OCI-LY3 (cell line): Measurements from ENCODE around the gene BPGM.
A peak's percentile ranks its signal among the peaks of the same experiment; 100 is the strongest.

Experiments used
- H2AFZ ChIP-seq: fragments of 200-600, 300-600 bp; shearing (Covaris generic); 2 replicates; pipeline ENCODE4 v1.6.0; 2014; ENCODE audit warnings: antibody characterized with exemption, low read depth, low read length
- H3K27ac ChIP-seq: fragments of 200-600, 300-600 bp; sonication (generic); 2 replicates; pipeline ENCODE4 v1.5.1; 2014; ENCODE audit warnings: mild to moderate bottlenecking, low read length, moderate library complexity, mixed read lengths
- H3K27me3 ChIP-seq: fragments of 200-600, 300-600 bp; sonication (generic); 2 replicates; pipeline ENCODE4 v1.6.1; 2014; ENCODE audit warnings: low read depth, low read length, mixed read lengths
- H3K36me3 ChIP-seq: fragments of 200-600, 300-600 bp; sonication (generic); replicated peaks from 2 replicates; pipeline ENCODE3; 2014; ENCODE audit warnings: low read depth, low read length, mixed read lengths
- H3K4me1 ChIP-seq: fragments of 300-600, 200-600 bp; sonication (generic); 2 replicates; pipeline ENCODE4 v1.6.1; 2014; ENCODE audit warnings: low read length, mixed read lengths
- H3K4me2 ChIP-seq: fragments of 200-600, 300-600 bp; sonication (generic); 2 replicates; pipeline ENCODE4 v1.6.1; 2014; ENCODE audit warnings: low read length, mixed read lengths
- H3K4me3 ChIP-seq: fragments of 300-600, 200-600 bp; sonication (generic); 2 replicates; pipeline ENCODE4 v1.5.1; 2014; ENCODE audit warnings: antibody characterized with exemption, mild to moderate bottlenecking, low read length, moderate library complexity
- H3K79me2 ChIP-seq: fragments of 300-600, 200-600 bp; shearing (Covaris generic); 2 replicates; pipeline ENCODE4 v1.6.1; 2014; ENCODE audit warnings: mild to moderate bottlenecking, low read length, mixed read lengths
- H3K9ac ChIP-seq: fragments of 300-600, 200-600 bp; shearing (Covaris generic); 2 replicates; pipeline ENCODE4 v1.6.0; 2014; ENCODE audit warnings: mild to moderate bottlenecking, low read length, moderate library complexity
- H3K9me3 ChIP-seq: fragments of 200-600, 300-600 bp; shearing (Covaris generic); 2 replicates; pipeline ENCODE4 v1.6.1; 2014; ENCODE audit warnings: low read length, mixed read lengths; ENCODE audit not compliant: insufficient read depth
- H4K20me1 ChIP-seq: fragments of 200-600, 300-600 bp; sonication (generic); 2 replicates; pipeline ENCODE4 v1.6.1; 2016; ENCODE audit warnings: low read length, mixed read lengths; ENCODE audit not compliant: insufficient read depth
- CTCF ChIP-seq: fragments of 200-600, 300-600 bp; sonication (generic); IDR thresholded peaks from 2 replicates; pipeline ENCODE4 v1.5.1; 2014; ENCODE audit warnings: antibody characterized with exemption, low read length, low read depth
- EZH2phosphoT487 ChIP-seq: fragments of 200-600 bp; shearing (Covaris generic); IDR thresholded peaks from 2 replicates; pipeline ENCODE4 v1.6.1; 2018; ENCODE audit warnings: antibody characterized with exemption, mixed run types, low read depth

The BPGM gene

GRCh38 chr7:134632937-134633540, 13.6 kb upstream of the BPGM start:
- H3K79me2 ChIP-seq: no peaks in the 10 kb centered on the region
- no peak overlapping the region for H3K9ac ChIP-seq
- H3K4me1 ChIP-seq: peaks cover 51% of the 10 kb centered on the region
- H3K36me3 ChIP-seq: no peaks in the 10 kb centered on the region
- H3K4me2 ChIP-seq: peak overlapping the region; percentile 29; the same call in 1 of the 2 replicates
- H3K4me3 ChIP-seq: no peak overlapping the region
- H2AFZ ChIP-seq: no peak overlapping the region
- no peak overlapping the region for H3K27ac ChIP-seq
- H4K20me1 ChIP-seq: no peaks in the 10 kb centered on the region
- peaks cover 17% of the 10 kb centered on the region for H3K27me3 ChIP-seq
- peak; percentile 87 for TF ChIP-seq CTCF
- no peak for TF ChIP-seq EZH2phosphoT487
- H3K9me3 ChIP-seq: no peaks in the 10 kb centered on the region

- Histone ChIP-seq H2AFZ (no peak overlapping the region), H3K79me2 (no peaks in the 10 kb centered on the region), H3K9me3 (no peaks in the 10 kb centered on the region), H3K27me3 (peaks cover 7% of the 10 kb centered on the region; the same call in 1 of the 2 replicates), H3K4me3 (peak overlapping the region; percentile 31), H3K4me1 (peaks cover 30% of the 10 kb centered on the region), H3K4me2 (peak overlapping the region; percentile 58), H4K20me1 (no peaks in the 10 kb centered on the region), H3K36me3 (no peaks in the 10 kb centered on the region), H3K27ac (peak overlapping the region; percentile 48), H3K9ac (no peak overlapping the region)
- TF ChIP-seq CTCF (no peak), EZH2phosphoT487 (no peak)
Measured at GRCh38 chr7:134636008-134636449, 10.6 kb upstream of the BPGM start.

DNA sequence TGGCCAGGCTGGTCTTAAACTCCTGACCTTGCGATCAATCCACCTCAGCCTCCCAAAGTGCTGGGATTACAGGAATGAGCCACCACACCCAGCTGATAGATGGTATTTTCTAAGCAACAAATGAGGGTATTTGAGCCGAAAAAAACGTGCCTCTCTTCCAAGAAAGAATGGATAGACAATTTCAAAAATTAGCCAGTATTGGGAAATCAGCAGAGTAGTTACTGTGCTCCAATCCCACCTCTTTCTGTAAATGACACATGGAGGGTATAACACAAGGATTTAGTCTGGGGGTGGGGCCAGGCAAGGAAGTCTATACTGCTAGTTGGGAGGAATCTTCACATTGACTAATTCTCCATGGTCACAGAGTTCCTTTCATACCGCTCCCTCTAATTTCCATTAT, 9.2 kb upstream of the BPGM start:
- no peak overlapping the region for H3K9ac ChIP-seq
- H3K4me3 ChIP-seq: no peak overlapping the region
- H3K27ac ChIP-seq: no peak overlapping the region
- H3K27me3 ChIP-seq: peaks cover 13% of the 10 kb centered on the region; the same call in 1 of the 2 replicates
- no peaks in the 10 kb centered on the region for H3K79me2 ChIP-seq
- no peaks in the 10 kb centered on the region for H3K36me3 ChIP-seq
- H2AFZ ChIP-seq: no peak overlapping the region
- TF ChIP-seq CTCF: no peak
- TF ChIP-seq EZH2phosphoT487: no peak
- H3K4me1 ChIP-seq: peaks cover 30% of the 10 kb centered on the region
- no peaks in the 10 kb centered on the region for H3K9me3 ChIP-seq
- no peak overlapping the region for H3K4me2 ChIP-seq
- H4K20me1 ChIP-seq: no peaks in the 10 kb centered on the region

GRCh38 chr7:134637934-134638719, 8.5 kb upstream of the BPGM start:
- H4K20me1 ChIP-seq: no peaks in the 10 kb centered on the region
- no peak overlapping the region for H3K4me3 ChIP-seq
- H3K36me3 ChIP-seq: no peaks in the 10 kb centered on the region
- peaks cover 13% of the 10 kb centered on the region; the same call in 1 of the 2 replicates for H3K27me3 ChIP-seq
- no peaks in the 10 kb centered on the region for H3K79me2 ChIP-seq
- TF ChIP-seq CTCF (no peak), EZH2phosphoT487 (no peak)
- H3K4me1 ChIP-seq: peaks cover 29% of the 10 kb centered on the region
- H3K4me2 ChIP-seq: no peak overlapping the region
- no peak overlapping the region for H3K27ac ChIP-seq
- H2AFZ ChIP-seq: no peak overlapping the region
- no peaks in the 10 kb centered on the region for H3K9me3 ChIP-seq
- no peak overlapping the region for H3K9ac ChIP-seq
